Smooth muscle cell (in vitro differentiated cells): Measurements from ENCODE around the gene EML4. TPM values are rescaled to one million over a fixed set of nuclear protein-coding genes. Genes with fewer than 3 reads are reported as not detected.

Source experiments
- DNase-seq: peaks from one replicate; lab custom pipeline; 2025; ENCODE audit not compliant: unreplicated experiment; lab: John Stamatoyannopoulos, UW
- H2AFZ ChIP-seq: fragments of 200-600 bp; sonication (generic); 2 replicates; pipeline ENCODE4 v1.6.0; 2016; ENCODE audit warnings: antibody characterized with exemption, low read depth, mild to moderate bottlenecking
- H3F3A ChIP-seq: fragments of 200-600 bp; sonication (generic); 2 replicates; pipeline ENCODE4 v1.6.0; 2017; ENCODE audit warnings: antibody characterized with exemption, low read depth
- H3K27ac ChIP-seq: fragments of 200-600 bp; sonication (generic); 2 replicates; pipeline ENCODE4 v1.5.1; 2016; ENCODE audit warnings: low read depth, mild to moderate bottlenecking
- H3K27me3 ChIP-seq: fragments of 200-600 bp; sonication (generic); 2 replicates; pipeline ENCODE4 v1.6.1; 2016; ENCODE audit warnings: low read depth, mild to moderate bottlenecking
- H3K36me3 ChIP-seq: fragments of 200-600 bp; sonication (generic); 2 replicates; pipeline ENCODE4 v1.5.1; 2016; ENCODE audit warnings: low read depth
- H3K4me1 ChIP-seq: fragments of 200-600 bp; sonication (generic); 2 replicates; pipeline ENCODE4 v1.5.1; 2016; ENCODE audit warnings: low read depth
- H3K4me2 ChIP-seq: fragments of 200-600 bp; sonication (generic); 2 replicates; pipeline ENCODE4 v1.6.0; 2016; ENCODE audit warnings: mild to moderate bottlenecking
- H3K4me3 ChIP-seq: fragments of 200-600 bp; sonication (generic); 2 replicates; pipeline ENCODE4 v1.5.1; 2016; ENCODE audit warnings: mild to moderate bottlenecking
- H3K79me2 ChIP-seq: fragments of 200-600 bp; sonication (generic); 2 replicates; pipeline ENCODE4 v1.6.0; 2016; ENCODE audit warnings: low read depth, mild to moderate bottlenecking
- H3K9ac ChIP-seq: fragments of 200-600 bp; sonication (generic); 2 replicates; pipeline ENCODE4 v1.6.0; 2016; ENCODE audit warnings: low read depth
- H3K9me3 ChIP-seq: fragments of 200-600 bp; sonication (generic); replicated peaks from 2 replicates; pipeline ENCODE4 v1.5.1; 2016; ENCODE audit warnings: low read depth
- H4K20me1 ChIP-seq: fragments of 200-600 bp; sonication (generic); 2 replicates; pipeline ENCODE4 v1.6.0; 2016; ENCODE audit warnings: low read depth
- CTCF ChIP-seq: fragments of 200-600 bp; sonication (generic); IDR thresholded peaks from 2 replicates; pipeline ENCODE4 v1.5.1; 2017; ENCODE audit warnings: borderline replicate concordance, mild to moderate bottlenecking, antibody characterized with exemption; ENCODE audit not compliant: insufficient read depth, poor library complexity, severe bottlenecking
- WGBS: methylation state at CpG from one replicate; pipeline ENCODE4 v1.1.7; 2016; ENCODE audit warnings: low lambda C conversion rate; 5-methylcytosine and 5-hydroxymethylcytosine counted together
- polyA plus RNA-seq: library from polyadenylated mRNA; unstranded; fragments of >200 nt; fragmentation: Nextera tagmentation; extraction: Ambion mirVana; gene quantifications from 2 replicates; pipeline ENCODE4 v1.2.1, GENCODE V29; 2016
- total RNA-seq: library from RNA; depleted of rRNA; stranded (reverse); fragments of >200 nt; gene quantifications from 2 replicates; pipeline ENCODE4 v1.2.3, GENCODE V29; 2014

EML4 gene
- total and polyA plus RNA-seq, 2 experiments from 2014 or later, result 33.6 to 46.2 TPM

- Histone ChIP-seq H3K36me3 (no peaks in the 10 kb centered on the region), H3K27me3 (no peaks in the 10 kb centered on the region), H3K9ac (no peak overlapping the region), H3K4me1 (peaks cover 11% of the 10 kb centered on the region), H3K4me3 (no peak overlapping the region), H4K20me1 (no peaks in the 10 kb centered on the region), H3F3A (no peaks in the 10 kb centered on the region), H3K9me3 (no peaks in the 10 kb centered on the region), H3K79me2 (peaks cover 80% of the 10 kb centered on the region), H2AFZ (no peak overlapping the region), H3K4me2 (peak overlapping the region; percentile 27), H3K27ac (peak overlapping the region; percentile 7)
- no peak for DNase-seq
- no peak for TF ChIP-seq CTCF
- WGBS, result 55% methylated on average over 3 of the region's 3 CpGs
Observed at GRCh38 chr2:42230891-42231290, 61.7 kb downstream of the EML4 start.

- no peak overlapping the region for H2AFZ ChIP-seq
- H3K79me2 ChIP-seq, result peaks cover 81% of the 10 kb centered on the region
- no peak for TF ChIP-seq CTCF
- peak overlapping the region; percentile 14 for H3K4me2 ChIP-seq
- peaks cover 11% of the 10 kb centered on the region for H3K4me1 ChIP-seq
- no peak overlapping the region for H3K4me3 ChIP-seq
- H3K27ac ChIP-seq, result peak overlapping the region; percentile 91
- H3K36me3 ChIP-seq, result no peaks in the 10 kb centered on the region
- H3K27me3 ChIP-seq, result no peaks in the 10 kb centered on the region
- no peak overlapping the region for H3K9ac ChIP-seq
- H3F3A ChIP-seq, result no peaks in the 10 kb centered on the region
- no peak for DNase-seq
- H4K20me1 ChIP-seq, result no peaks in the 10 kb centered on the region
- no peaks in the 10 kb centered on the region for H3K9me3 ChIP-seq
- 89% methylated on average over 1 of the region's 1 CpG for WGBS
Observed at GRCh38 chr2:42232024-42232423, 62.9 kb downstream of the EML4 start.

- H3K4me1 ChIP-seq, result peaks cover 11% of the 10 kb centered on the region
- H3K79me2 ChIP-seq, result peaks cover 81% of the 10 kb centered on the region
- H3K27me3 ChIP-seq, result no peaks in the 10 kb centered on the region
- no peaks in the 10 kb centered on the region for H3F3A ChIP-seq
- H3K27ac ChIP-seq, result peak overlapping the region; percentile 91
- WGBS, result 4% methylated on average over 5 of the region's 5 CpGs
- H3K9me3 ChIP-seq, result no peaks in the 10 kb centered on the region
- peak overlapping the region; percentile 32 for H3K9ac ChIP-seq
- no peak overlapping the region for H2AFZ ChIP-seq
- H3K4me2 ChIP-seq, result peak overlapping the region; percentile 73
- TF ChIP-seq CTCF, result no peak
- no peak for DNase-seq
- H4K20me1 ChIP-seq, result peaks cover 10% of the 10 kb centered on the region
- H3K4me3 ChIP-seq, result peak overlapping the region; percentile 23
- H3K36me3 ChIP-seq, result no peaks in the 10 kb centered on the region
Observed at GRCh38 chr2:42233976-42234441, 64.9 kb downstream of the EML4 start.

- no peaks in the 10 kb centered on the region for H3K27me3 ChIP-seq
- no peak for DNase-seq
- peaks cover 79% of the 10 kb centered on the region for H3K79me2 ChIP-seq
- 98% methylated on average over 2 of the region's 2 CpGs for WGBS
- no peak overlapping the region for H3K27ac ChIP-seq
- TF ChIP-seq CTCF, result no peak
- peaks cover 29% of the 10 kb centered on the region for H4K20me1 ChIP-seq
- H3K9me3 ChIP-seq, result no peaks in the 10 kb centered on the region
- H3F3A ChIP-seq, result no peaks in the 10 kb centered on the region
- H3K9ac ChIP-seq, result no peak overlapping the region
- peaks cover 6% of the 10 kb centered on the region for H3K4me1 ChIP-seq
- no peak overlapping the region for H3K4me2 ChIP-seq
- no peaks in the 10 kb centered on the region for H3K36me3 ChIP-seq
- H2AFZ ChIP-seq, result no peak overlapping the region
- H3K4me3 ChIP-seq, result no peak overlapping the region
Observed at GRCh38 chr2:42236911-42237310, 67.8 kb downstream of the EML4 start.
